Ectodermal cell (in vitro differentiated cells): ENCODE measurements around the gene FUOM.
"Not testable (repeated sequence)": the region's sequence is repeated elsewhere in the genome, so short reads cannot be mapped to it uniquely, and the experiment has no call there.

ENCODE experiments used
- H3K27ac ChIP-seq: 2 replicates; pipeline ENCODE4 v1.7.0; 2013; ENCODE audit warnings: mild to moderate bottlenecking, low read depth, low read length; ENCODE audit not compliant: insufficient read depth, poor library complexity, severe bottlenecking
- H3K27me3 ChIP-seq: 2 replicates; pipeline ENCODE4 v1.7.0; 2013; ENCODE audit warnings: mild to moderate bottlenecking, low read length; ENCODE audit not compliant: insufficient read depth, control insufficient read depth, poor library complexity, severe bottlenecking
- H3K36me3 ChIP-seq: one replicate; pipeline ENCODE4 v1.7.0; 2013; ENCODE audit warnings: low read length; ENCODE audit not compliant: control insufficient read depth, insufficient read depth
- H3K4me1 ChIP-seq: one replicate; pipeline ENCODE4 v1.7.0; 2013; ENCODE audit warnings: low read length; ENCODE audit not compliant: control insufficient read depth, insufficient read depth
- H3K4me3 ChIP-seq: 2 replicates; pipeline ENCODE4 v1.7.0; 2013; ENCODE audit warnings: low read depth, low read length, control low read depth; ENCODE audit not compliant: insufficient read depth
- H3K9me3 ChIP-seq: 2 replicates; pipeline ENCODE4 v1.7.0; 2013; ENCODE audit warnings: mild to moderate bottlenecking, low read length, moderate library complexity; ENCODE audit not compliant: control insufficient read depth
- WGBS, 2 experiments: methylation state at CpG; one replicate each; pipeline ENCODE4 v1.1.7; 2013; ENCODE audit warnings: missing lambda C conversion rate in 2 of 2; 5-methylcytosine and 5-hydroxymethylcytosine counted together

The FUOM gene

DNA sequence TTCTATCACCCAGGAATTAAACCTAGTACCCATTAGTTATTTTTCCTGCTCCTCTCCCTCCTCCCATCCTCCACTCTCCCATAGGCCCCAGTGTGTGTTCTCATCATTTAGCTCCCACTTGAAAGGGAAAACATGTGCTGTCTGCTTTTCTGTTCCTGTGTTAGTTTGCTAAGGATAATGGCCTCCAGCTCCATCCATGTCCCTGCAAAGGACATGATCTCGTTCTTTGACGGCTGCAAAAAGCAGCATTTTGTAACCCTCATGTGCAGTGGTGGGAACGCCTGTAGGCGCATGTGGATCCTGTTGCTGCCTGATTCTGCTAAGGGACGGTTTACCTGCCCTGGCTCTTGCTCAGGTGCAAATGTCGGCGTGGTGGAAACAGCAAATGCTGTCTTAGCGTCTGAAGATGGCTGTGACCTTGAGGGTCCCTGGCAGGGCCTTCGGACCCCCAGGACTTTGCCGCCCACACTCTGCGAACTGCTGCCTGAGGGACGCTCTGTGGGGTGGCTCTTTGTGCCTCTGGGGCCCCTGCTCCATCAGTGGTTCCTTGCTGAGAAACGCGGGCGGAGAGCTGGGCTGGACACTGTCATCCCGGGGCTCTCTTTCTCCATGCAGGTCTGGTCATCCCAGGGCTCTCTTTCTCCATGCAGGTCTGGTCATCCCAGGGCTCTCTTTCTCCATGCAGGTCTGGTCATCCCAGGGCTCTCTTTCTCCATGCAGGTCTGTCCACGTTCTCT is 30.6 kb upstream of the FUOM start:
- WGBS, 2 experiments: 86% methylated on average over 17 of the region's 17 CpGs

DNA sequence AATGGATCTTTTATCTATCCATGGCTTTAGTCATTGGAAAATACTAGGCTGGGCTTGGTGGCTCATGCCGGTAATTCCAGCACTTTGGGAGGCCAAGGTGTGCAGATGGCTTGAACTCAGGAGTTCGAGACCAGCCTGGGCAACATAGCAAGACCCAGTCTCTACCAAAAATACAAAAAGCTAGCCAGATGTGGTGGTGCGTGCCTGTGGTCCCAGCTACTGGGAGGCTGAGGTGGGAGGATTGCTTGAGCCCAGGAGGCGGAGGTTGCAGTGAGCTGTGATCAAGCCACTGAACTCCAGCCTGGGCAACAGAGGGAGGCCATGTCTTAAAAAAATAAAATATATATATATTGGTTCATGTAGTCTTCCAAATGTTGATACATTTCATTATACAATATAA is 29.1 kb upstream of the FUOM start:
- not testable (repeated sequence) for H3K9me3 ChIP-seq
- 91 to 97% methylated on average over 4 of the region's 4 CpGs for WGBS, 2 experiments

More for the DNA sequence above, 30.6 kb upstream of the FUOM start:
- Histone ChIP-seq H3K4me1 (peaks cover under 1% of the 10 kb centered on the region), H3K9me3 (no peaks in the 10 kb centered on the region), H3K27ac (no peak overlapping the region), H3K4me3 (no peak overlapping the region), H3K27me3 (no peaks in the 10 kb centered on the region), H3K36me3 (no peaks in the 10 kb centered on the region)

DNA sequence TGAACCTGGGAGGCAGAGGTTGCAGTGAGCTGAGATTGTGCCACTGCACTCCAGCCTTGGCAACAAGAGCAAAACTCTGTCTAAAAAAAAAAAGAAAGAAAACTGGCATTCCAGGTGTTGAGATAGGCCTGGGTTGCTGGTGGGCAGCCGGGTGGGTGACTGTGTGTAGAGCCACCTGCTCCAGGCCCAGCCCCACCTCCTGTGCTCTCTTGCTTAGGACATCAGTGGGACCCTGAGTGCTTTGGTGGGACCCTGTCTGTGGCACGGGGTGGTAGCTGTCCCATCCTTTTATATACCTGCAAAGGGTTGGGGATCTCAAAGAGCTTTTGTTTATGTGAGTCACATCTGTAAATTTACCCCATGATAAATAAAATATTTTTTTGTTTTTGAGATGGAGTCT is 27.4 kb upstream of the FUOM start:
- Histone ChIP-seq H3K4me3 (no peak overlapping the region), H3K36me3 (no peaks in the 10 kb centered on the region), H3K27ac (no peak overlapping the region), H3K27me3 (peaks cover 3% of the 10 kb centered on the region), H3K9me3 (no peaks in the 10 kb centered on the region), H3K4me1 (no peaks in the 10 kb centered on the region)
- 92 to 96% methylated on average over 2 of the region's 2 CpGs for WGBS, 2 experiments

More for the DNA sequence above, 29.1 kb upstream of the FUOM start:
- H3K36me3 ChIP-seq, H3K27me3 ChIP-seq, H3K27ac ChIP-seq, H3K4me3 ChIP-seq, H3K4me1 ChIP-seq: not testable (repeated sequence)

GRCh38 chr10:133384071-133384470 is 26.3 kb upstream of the FUOM start:
- H3K27ac ChIP-seq: no peak overlapping the region
- no peaks in the 10 kb centered on the region for H3K9me3 ChIP-seq
- no peaks in the 10 kb centered on the region for H3K4me1 ChIP-seq
- WGBS, 2 experiments: 88 to 89% methylated on average over 13 of the region's 13 CpGs
- H3K4me3 ChIP-seq: no peak overlapping the region
- peaks cover 12% of the 10 kb centered on the region for H3K27me3 ChIP-seq
- no peaks in the 10 kb centered on the region for H3K36me3 ChIP-seq

GRCh38 chr10:133383551-133383950 is 25.7 kb upstream of the FUOM start:
- H3K4me1 ChIP-seq: no peaks in the 10 kb centered on the region
- no peaks in the 10 kb centered on the region for H3K9me3 ChIP-seq
- H3K4me3 ChIP-seq: no peak overlapping the region
- H3K27ac ChIP-seq: no peak overlapping the region
- H3K36me3 ChIP-seq: no peaks in the 10 kb centered on the region
- WGBS, 2 experiments: 85 to 90% methylated on average over 3 to 4 of the region's 4 CpGs
- peaks cover 14% of the 10 kb centered on the region for H3K27me3 ChIP-seq

- WGBS, 2 experiments: 94 to 95% methylated on average over 8 of the region's 8 CpGs
- Histone ChIP-seq H3K4me3 (no peak overlapping the region), H3K4me1 (no peaks in the 10 kb centered on the region), H3K9me3 (no peaks in the 10 kb centered on the region), H3K27ac (no peak overlapping the region), H3K27me3 (peaks cover 39% of the 10 kb centered on the region), H3K36me3 (no peaks in the 10 kb centered on the region)
Observed at GRCh38 chr10:133381036-133381435, 23.2 kb upstream of the FUOM start.

DNA sequence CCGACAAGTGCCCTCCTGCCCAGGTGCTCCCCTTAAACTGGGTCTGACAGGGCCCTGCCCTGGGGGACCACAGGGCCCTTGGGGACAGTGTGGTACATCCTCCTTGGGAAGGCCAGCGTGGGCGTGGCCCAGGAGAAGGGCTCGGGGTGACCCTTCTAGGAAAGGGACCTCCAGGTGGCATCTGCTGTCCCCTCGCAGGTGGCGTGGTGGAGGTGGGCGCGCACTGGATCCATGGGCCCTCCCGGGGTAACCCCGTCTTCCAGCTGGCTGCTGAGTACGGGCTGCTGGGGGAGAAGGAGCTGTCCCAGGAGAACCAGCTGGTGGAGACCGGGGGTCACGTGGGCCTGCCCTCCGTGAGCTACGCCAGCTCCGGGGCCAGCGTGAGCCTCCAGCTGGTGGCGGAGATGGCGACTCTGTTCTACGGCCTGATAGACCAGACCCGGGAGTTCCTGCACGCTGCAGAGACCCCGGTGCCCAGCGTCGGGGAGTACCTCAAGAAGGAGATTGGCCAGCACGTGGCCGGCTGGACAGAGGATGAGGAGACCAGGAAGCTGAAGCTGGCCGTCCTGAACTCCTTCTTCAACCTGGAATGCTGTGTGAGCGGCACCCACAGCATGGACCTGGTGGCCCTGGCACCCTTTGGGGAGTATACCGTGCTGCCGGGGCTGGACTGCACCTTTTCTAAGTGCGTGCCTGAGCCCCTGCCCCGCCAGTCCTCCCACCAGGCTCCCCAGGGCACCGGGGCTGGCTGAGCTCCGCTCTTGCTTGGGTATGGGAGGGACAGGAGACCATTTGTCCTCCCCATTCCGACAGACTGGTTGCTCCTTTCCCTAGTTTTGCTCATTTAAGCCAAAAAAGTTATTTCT is 22.2 kb upstream of the FUOM start:
- 91 to 93% methylated on average over 36 of the region's 36 CpGs for WGBS, 2 experiments
- H3K4me3 ChIP-seq: peak overlapping the region; percentile 46
- no peak overlapping the region for H3K27ac ChIP-seq

GRCh38 chr10:133379152-133379800 is 21.5 kb upstream of the FUOM start, which contains the start of gene PAOX:
TSS of gene PAOX (plus strand) at chr10:133379262. CDS start at chr10:133379317, 55 bp downstream.
- Histone ChIP-seq H3K27ac (no peak within 1 kb of the TSS), H3K9me3 (no peaks in the 10 kb centered on the region), H3K27me3 (peaks cover 57% of the 10 kb centered on the region), H3K4me1 (no peaks in the 10 kb centered on the region), H3K36me3 (no peaks in the 10 kb centered on the region), H3K4me3 (peak within 1 kb of the TSS; percentile 60)
- WGBS, 2 experiments: 5 to 6% methylated on average over 69 of the region's 78 CpGs

More for the DNA sequence above, 22.2 kb upstream of the FUOM start:
- H3K4me1 ChIP-seq: no peaks in the 10 kb centered on the region
- H3K27me3 ChIP-seq: peaks cover 49% of the 10 kb centered on the region
- H3K36me3 ChIP-seq: no peaks in the 10 kb centered on the region
- H3K9me3 ChIP-seq: no peaks in the 10 kb centered on the region

DNA sequence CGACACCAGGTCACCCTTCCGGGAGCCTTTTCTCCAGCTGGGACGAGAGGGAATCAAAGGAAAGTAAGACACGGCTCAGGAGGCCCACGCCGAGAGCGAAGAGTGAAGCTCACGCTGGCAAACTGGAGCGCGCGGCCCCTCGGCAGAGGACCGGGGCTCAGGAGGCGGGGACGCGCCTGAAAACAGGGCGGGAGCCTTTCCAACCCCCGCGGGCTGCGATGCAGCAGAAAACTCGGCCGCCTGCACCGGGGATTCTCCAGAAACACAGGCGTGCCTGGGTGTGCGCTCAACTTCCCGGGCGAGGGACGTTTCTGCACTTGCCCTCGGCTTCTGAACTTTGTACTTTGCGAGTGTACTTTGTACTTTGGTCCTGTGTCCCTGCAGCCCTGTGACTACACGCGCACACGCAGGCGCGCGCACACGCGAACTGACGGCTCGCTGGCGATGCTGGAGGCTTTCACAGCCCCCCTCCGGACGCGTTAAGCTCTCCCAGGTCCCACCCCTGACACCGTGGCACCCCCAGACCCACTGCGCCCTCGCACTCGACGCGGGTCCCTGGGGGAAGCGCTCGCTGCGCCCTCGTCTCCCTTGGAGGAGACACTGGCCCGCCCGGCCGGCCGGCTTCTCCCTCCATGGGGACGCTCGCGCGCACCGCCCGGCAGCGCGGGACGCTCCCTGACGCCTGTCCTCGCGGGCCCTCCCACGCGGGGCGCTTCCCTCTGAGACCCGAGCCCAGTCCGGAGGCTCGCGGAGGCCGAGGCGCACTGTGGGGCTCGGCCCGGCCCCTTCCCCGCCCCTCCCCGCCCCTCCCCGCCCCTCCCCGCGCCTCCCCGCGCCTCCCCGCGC is 20.7 kb upstream of the FUOM start:
- Histone ChIP-seq H3K4me3 (peak overlapping the region; percentile 60), H3K27me3 (peaks cover 61% of the 10 kb centered on the region), H3K9me3 (no peaks in the 10 kb centered on the region), H3K27ac (no peak overlapping the region), H3K4me1 (no peaks in the 10 kb centered on the region), H3K36me3 (no peaks in the 10 kb centered on the region)
- WGBS, 2 experiments: 0 to 1% methylated on average over 76 to 79 of the region's 90 CpGs
